HepG2 (cell line): ENCODE data around the gene MYLK. TPM values are rescaled to one million over a fixed set of nuclear protein-coding genes. Genes with fewer than 3 reads are reported as not detected.

Experiments
- AKAP8 ChIP-seq: sonication (generic); formaldehyde crosslinking; IDR thresholded peaks from 2 replicates; pipeline ENCODE4 v1.5.1; 2020; ENCODE audit warnings: mild to moderate bottlenecking, missing genetic modification reagents
- ARID4A ChIP-seq: sonication (generic); formaldehyde crosslinking; IDR thresholded peaks from 2 replicates; pipeline ENCODE4 v1.5.0; 2020; ENCODE audit warnings: mild to moderate bottlenecking, missing genetic modification reagents, borderline replicate concordance
- CERS6 ChIP-seq: sonication (generic); formaldehyde crosslinking; IDR thresholded peaks from 2 replicates; pipeline ENCODE4 v1.5.0; 2020; ENCODE audit warnings: missing genetic modification reagents
- DNMT3B ChIP-seq: conservative IDR thresholded peaks from 2 replicates; pipeline ENCODE4 v1.6.1; 2016; ENCODE audit warnings: missing biosample characterization, control low read depth
- GATA4 ChIP-seq: sonication (generic); IDR thresholded peaks from 2 replicates; pipeline ENCODE4 v1.6.1; 2016; ENCODE audit warnings: antibody characterized with exemption, low read depth, borderline replicate concordance
- HNRNPLL ChIP-seq: fragments of 200-400 bp; formaldehyde crosslinking; IDR thresholded peaks from 2 replicates; pipeline ENCODE4 v1.6.1; 2017; ENCODE audit warnings: mild to moderate bottlenecking, low read depth, low read length; ENCODE audit not compliant: poor library complexity, severe bottlenecking
- HOXA9 ChIP-seq: sonication (generic); formaldehyde crosslinking; IDR thresholded peaks from 2 replicates; pipeline ENCODE4 v1.8.1; 2022; ENCODE audit warnings: missing genetic modification reagents, mild to moderate bottlenecking, moderate library complexity, borderline replicate concordance
- JUNB ChIP-seq: sonication (generic); formaldehyde crosslinking; IDR thresholded peaks from 2 replicates; pipeline ENCODE4 v1.8.0; 2022; ENCODE audit warnings: missing genetic modification reagents, mild to moderate bottlenecking, borderline replicate concordance
- MAFG ChIP-seq: sonication (generic); formaldehyde crosslinking; IDR thresholded peaks from 2 replicates; pipeline ENCODE4 v1.5.1; 2020; ENCODE audit warnings: mild to moderate bottlenecking, missing genetic modification reagents
- MIXL1 ChIP-seq: IDR thresholded peaks from 2 replicates; pipeline ENCODE4 v1.6.1; 2016
- PHF21A ChIP-seq: sonication (generic); formaldehyde crosslinking; IDR thresholded peaks from 2 replicates; pipeline ENCODE4 v1.5.0; 2020; ENCODE audit warnings: mild to moderate bottlenecking, missing genetic modification reagents
- RBM39 ChIP-seq: fragments of 200-400 bp; formaldehyde crosslinking; IDR thresholded peaks from one replicate; pipeline ENCODE4 v1.6.1; 2018; ENCODE audit warnings: antibody characterized with exemption, mild to moderate bottlenecking, low read depth, low read length; ENCODE audit not compliant: poor library complexity, severe bottlenecking
- ZBTB39 ChIP-seq: sonication (generic); formaldehyde crosslinking; IDR thresholded peaks from 2 replicates; pipeline ENCODE4 v1.5.0; 2020; ENCODE audit warnings: missing genetic modification reagents
- ZFP91 ChIP-seq: sonication (generic); formaldehyde crosslinking; IDR thresholded peaks from 2 replicates; pipeline ENCODE4 v1.9.0; 2022; ENCODE audit warnings: missing genetic modification reagents, mild to moderate bottlenecking, borderline replicate concordance
- ZFYVE20 ChIP-seq: sonication (generic); formaldehyde crosslinking; IDR thresholded peaks from 2 replicates; pipeline ENCODE4 v1.8.0; 2023; ENCODE audit warnings: low read depth, mild to moderate bottlenecking, moderate library complexity, missing genetic modification reagents, borderline replicate concordance
- ZNF207 ChIP-seq: fragments of 450-650 bp; IDR thresholded peaks from 2 replicates; pipeline ENCODE4 v1.6.1; 2016; ENCODE audit warnings: antibody characterized with exemption, borderline replicate concordance
- ZNF224 ChIP-seq: sonication (generic); formaldehyde crosslinking; IDR thresholded peaks from 2 replicates; pipeline ENCODE4 v1.5.0; 2020; ENCODE audit warnings: mild to moderate bottlenecking, missing genetic modification reagents
- ZNF782 ChIP-seq: sonication (generic); formaldehyde crosslinking; IDR thresholded peaks from 2 replicates; pipeline ENCODE4 v1.4.0; 2020; ENCODE audit warnings: missing genetic modification reagents, mild to moderate bottlenecking, borderline replicate concordance
- ZNF878 ChIP-seq: sonication (generic); formaldehyde crosslinking; IDR thresholded peaks from 2 replicates; pipeline ENCODE4 v1.8.1; 2023; ENCODE audit warnings: mild to moderate bottlenecking, missing genetic modification reagents, moderate library complexity
- polyA plus RNA-seq, 8 experiments: library from polyadenylated mRNA; depleted of rRNA in 3 of 8; stranded (reverse) in 7 of 8; unstranded in 1 of 8; fragments of >200 nt; fragmentation: Illumina TruSeq in 4 of 8; extraction: Trizol in 4 of 8; gene quantifications; 2 replicates each; pipeline versions ENCODE4 v1.2.1 to v1.2.3, GENCODE V29; 2011 to 2016; ENCODE audit warnings: low read depth in 4 of 8, missing spikeins in 1 of 8, mixed read lengths in 1 of 8; ENCODE audit not compliant: insufficient read depth in 1 of 8
- total RNA-seq, 5 experiments: library from RNA; depleted of rRNA; stranded (reverse); fragments of >200 nt; fragmentation: Illumina TruSeq; extraction: Trizol; gene quantifications; 2 replicates each; pipeline ENCODE4 v1.2.3, GENCODE V29; 2016; ENCODE audit warnings: low read depth in 1 of 5

MYLK gene
- total and polyA plus RNA-seq, 2 of the 13 experiments (the other 11 are each of a cell fraction or from before 2014, with no cell fraction given): 10.6 to 34.9 TPM

- no peak for TF ChIP-seq ZBTB39
- peak; percentile 53; the same call in 1 of the 2 replicates for TF ChIP-seq ARID4A (CRISPR knock-in tag)
- no peak for TF ChIP-seq HNRNPLL
- TF ChIP-seq ZNF782 (CRISPR knock-in tag): no peak
- no peak for TF ChIP-seq JUNB (CRISPR knock-in tag)
- no peak for TF ChIP-seq AKAP8 (CRISPR knock-in tag)
- no peak for TF ChIP-seq MAFG (CRISPR knock-in tag)
- TF ChIP-seq GATA4: no peak
- TF ChIP-seq ZNF878: no peak
- no peak for TF ChIP-seq ZFP91
- no peak for TF ChIP-seq ZFYVE20 (CRISPR knock-in tag)
- no peak for TF ChIP-seq DNMT3B (CRISPR knock-in tag)
- no peak for TF ChIP-seq ZNF224 (CRISPR knock-in tag)
- TF ChIP-seq CERS6 (CRISPR knock-in tag): no peak
- TF ChIP-seq HOXA9 (CRISPR knock-in tag): no peak
- no peak for TF ChIP-seq MIXL1 (CRISPR knock-in tag)
- no peak for TF ChIP-seq ZNF207
- TF ChIP-seq RBM39: no peak
- TF ChIP-seq PHF21A (CRISPR knock-in tag): no peak
Measured at GRCh38 chr3:123642182-123642956, 241.8 kb downstream of the MYLK start (continued).
